DOHH2 (cell line): ENCODE results near the gene SDC4.

Source experiments
- H3F3A ChIP-seq: fragments of 200-600 bp; sonication (generic), shearing (Covaris generic); 2 replicates; pipeline ENCODE4 v1.6.0; 2016; ENCODE audit warnings: antibody characterized with exemption, mild to moderate bottlenecking; ENCODE audit not compliant: control insufficient read depth, insufficient read depth
- H3K27ac ChIP-seq: fragments of 200-600 bp; sonication (generic); 2 replicates; pipeline ENCODE4 v1.5.1; 2014; ENCODE audit warnings: low read depth, mild to moderate bottlenecking, low read length, moderate library complexity
- H3K27me3 ChIP-seq: fragments of 200-600 bp; sonication (generic); 2 replicates; pipeline ENCODE4 v1.6.1; 2014; ENCODE audit warnings: mild to moderate bottlenecking, low read length, mixed read lengths; ENCODE audit not compliant: control insufficient read depth
- H3K36me3 ChIP-seq: fragments of 200-600 bp; sonication (generic); 2 replicates; pipeline ENCODE4 v1.6.1; 2014; ENCODE audit warnings: mild to moderate bottlenecking, low read length, moderate library complexity, mixed read lengths; ENCODE audit not compliant: control insufficient read depth
- H3K4me1 ChIP-seq: fragments of 200-600 bp; sonication (generic); 2 replicates; pipeline ENCODE4 v1.6.1; 2014; ENCODE audit warnings: mild to moderate bottlenecking, low read length, mixed read lengths; ENCODE audit not compliant: control insufficient read depth
- H3K4me2 ChIP-seq: fragments of 200-600 bp; sonication (generic); 2 replicates; pipeline ENCODE4 v1.6.0; 2014; ENCODE audit warnings: mild to moderate bottlenecking, low read length, moderate library complexity
- H3K4me3 ChIP-seq: fragments of 200-600 bp; sonication (generic); 2 replicates; pipeline ENCODE4 v1.5.1; 2014; ENCODE audit warnings: mild to moderate bottlenecking, low read length, mixed read lengths
- H3K79me2 ChIP-seq: fragments of 200-600 bp; sonication (generic); 2 replicates; pipeline ENCODE4 v1.6.1; 2014; ENCODE audit warnings: mild to moderate bottlenecking, low read length, mixed read lengths; ENCODE audit not compliant: control insufficient read depth
- H3K9me2 ChIP-seq: fragments of 200-600 bp; sonication (generic); replicated peaks from 2 replicates; pipeline ENCODE4 v1.6.1; 2014; ENCODE audit warnings: mild to moderate bottlenecking, low read length, mixed read lengths; ENCODE audit not compliant: control insufficient read depth
- H3K9me3 ChIP-seq: fragments of 200-600 bp; sonication (generic); 2 replicates; pipeline ENCODE4 v1.6.1; 2014; ENCODE audit warnings: antibody characterized with exemption, low read length, mixed read lengths; ENCODE audit not compliant: control insufficient read depth, insufficient read depth
- H4K20me1 ChIP-seq: fragments of 200-600 bp; sonication (generic); 2 replicates; pipeline ENCODE4 v1.6.0; 2014; ENCODE audit warnings: low read depth, mild to moderate bottlenecking, antibody characterized with exemption, low read length, moderate library complexity; ENCODE audit not compliant: control insufficient read depth, insufficient read depth
- EZH2phosphoT487 ChIP-seq: fragments of 200-600 bp; sonication (generic); IDR thresholded peaks from 2 replicates; pipeline ENCODE4 v1.6.1; 2017; ENCODE audit warnings: borderline replicate concordance, mild to moderate bottlenecking, antibody characterized with exemption, low read length, moderate library complexity, mixed read lengths
- TF ChIP-seq, protein P1 (sequence below): fragments of 200-600 bp; sonication (generic); IDR thresholded peaks from one replicate; pipeline ENCODE4 v1.5.1; 2014; ENCODE audit warnings: antibody characterized with exemption, mild to moderate bottlenecking, low read depth, low read length; ENCODE audit not compliant: poor library complexity, severe bottlenecking

SDC4 gene

DNA sequence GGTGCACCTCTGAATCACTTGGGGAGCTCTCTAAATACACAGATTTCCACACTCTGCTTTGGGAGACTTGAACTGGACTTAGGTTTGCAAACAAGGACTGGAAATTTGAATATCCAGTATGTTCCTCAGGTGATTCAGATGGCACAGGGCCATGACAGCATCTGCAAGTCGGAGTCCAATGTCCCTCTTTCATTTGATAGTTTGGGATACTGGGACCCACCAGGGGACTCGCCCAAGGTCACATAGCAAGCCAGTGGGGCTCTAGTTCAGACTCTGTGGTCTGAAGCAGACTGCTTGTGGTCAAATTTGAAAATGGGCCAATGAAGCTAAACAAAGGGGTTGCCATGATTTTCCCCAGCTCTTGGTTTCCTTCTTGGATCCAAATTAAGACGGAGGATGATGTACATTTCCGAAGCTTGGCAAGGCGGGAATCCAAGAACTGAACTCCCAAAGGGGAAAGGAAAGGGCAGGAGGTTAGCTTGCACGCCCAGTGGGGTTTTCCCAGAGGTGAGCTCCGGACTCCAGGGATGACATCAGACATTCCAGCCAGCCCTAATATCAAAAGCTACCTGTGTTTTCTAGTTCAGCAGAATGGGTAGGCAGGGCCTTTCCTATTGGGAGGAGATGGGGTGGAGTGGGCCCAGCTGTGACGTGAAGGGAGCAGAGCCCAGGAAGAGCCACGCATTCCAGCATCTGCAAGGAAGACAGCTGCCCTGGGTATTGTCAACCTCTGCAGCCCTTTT, 11.4 kb upstream of the SDC4 start:
- Histone ChIP-seq H3K27me3 (no peaks in the 10 kb centered on the region), H3K4me2 (no peak overlapping the region), H3F3A (peaks cover 4% of the 10 kb centered on the region), H4K20me1 (0 out of 2 replicates have a peak, but pooled peaks cover under 1% of the 10 kb centered on the region), H3K36me3 (0 out of 2 replicates have a peak, but pooled peaks cover 3% of the 10 kb centered on the region), H3K79me2 (peaks cover 11% of the 10 kb centered on the region), H3K4me1 (peaks cover 34% of the 10 kb centered on the region), H3K9me3 (no peaks in the 10 kb centered on the region), H3K9me2 (no peaks in the 10 kb centered on the region), H3K27ac (no peak overlapping the region), H3K4me3 (no peak overlapping the region)
- TF ChIP-seq, protein P1, sequence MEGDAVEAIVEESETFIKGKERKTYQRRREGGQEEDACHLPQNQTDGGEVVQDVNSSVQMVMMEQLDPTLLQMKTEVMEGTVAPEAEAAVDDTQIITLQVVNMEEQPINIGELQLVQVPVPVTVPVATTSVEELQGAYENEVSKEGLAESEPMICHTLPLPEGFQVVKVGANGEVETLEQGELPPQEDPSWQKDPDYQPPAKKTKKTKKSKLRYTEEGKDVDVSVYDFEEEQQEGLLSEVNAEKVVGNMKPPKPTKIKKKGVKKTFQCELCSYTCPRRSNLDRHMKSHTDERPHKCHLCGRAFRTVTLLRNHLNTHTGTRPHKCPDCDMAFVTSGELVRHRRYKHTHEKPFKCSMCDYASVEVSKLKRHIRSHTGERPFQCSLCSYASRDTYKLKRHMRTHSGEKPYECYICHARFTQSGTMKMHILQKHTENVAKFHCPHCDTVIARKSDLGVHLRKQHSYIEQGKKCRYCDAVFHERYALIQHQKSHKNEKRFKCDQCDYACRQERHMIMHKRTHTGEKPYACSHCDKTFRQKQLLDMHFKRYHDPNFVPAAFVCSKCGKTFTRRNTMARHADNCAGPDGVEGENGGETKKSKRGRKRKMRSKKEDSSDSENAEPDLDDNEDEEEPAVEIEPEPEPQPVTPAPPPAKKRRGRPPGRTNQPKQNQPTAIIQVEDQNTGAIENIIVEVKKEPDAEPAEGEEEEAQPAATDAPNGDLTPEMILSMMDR = no peak
- TF ChIP-seq EZH2phosphoT487 = no peak

DNA sequence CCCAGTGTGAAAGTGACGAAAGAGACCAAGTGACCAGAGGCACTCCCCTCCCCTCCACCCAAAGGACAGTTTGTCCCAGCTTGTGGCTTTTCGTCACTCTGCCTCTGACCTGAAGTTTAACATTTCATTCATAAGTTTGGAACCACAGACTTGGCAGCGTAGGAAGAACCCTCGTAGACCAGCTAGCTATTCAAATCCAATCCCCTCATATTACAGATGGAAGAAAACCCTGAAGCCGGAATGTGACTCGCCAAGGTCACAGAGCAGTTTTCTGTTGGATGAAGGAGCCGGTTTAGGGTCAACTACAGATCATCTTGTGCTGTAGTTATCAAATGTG, 10.8 kb upstream of the SDC4 start:
- Histone ChIP-seq H3K27ac (no peak overlapping the region), H3K9me2 (no peaks in the 10 kb centered on the region), H3K4me3 (no peak overlapping the region), H3K4me2 (no peak overlapping the region), H3K79me2 (peaks cover 8% of the 10 kb centered on the region), H4K20me1 (no peaks in the 10 kb centered on the region), H3K9me3 (no peaks in the 10 kb centered on the region), H3K4me1 (peaks cover 30% of the 10 kb centered on the region), H3F3A (peaks cover 3% of the 10 kb centered on the region), H3K27me3 (no peaks in the 10 kb centered on the region; the same call in 1 of the 2 replicates), H3K36me3 (0 out of 2 replicates have a peak, but pooled peaks cover 3% of the 10 kb centered on the region)
- no peak for TF ChIP-seq EZH2phosphoT487
- TF ChIP-seq, protein P1 = no peak

DNA sequence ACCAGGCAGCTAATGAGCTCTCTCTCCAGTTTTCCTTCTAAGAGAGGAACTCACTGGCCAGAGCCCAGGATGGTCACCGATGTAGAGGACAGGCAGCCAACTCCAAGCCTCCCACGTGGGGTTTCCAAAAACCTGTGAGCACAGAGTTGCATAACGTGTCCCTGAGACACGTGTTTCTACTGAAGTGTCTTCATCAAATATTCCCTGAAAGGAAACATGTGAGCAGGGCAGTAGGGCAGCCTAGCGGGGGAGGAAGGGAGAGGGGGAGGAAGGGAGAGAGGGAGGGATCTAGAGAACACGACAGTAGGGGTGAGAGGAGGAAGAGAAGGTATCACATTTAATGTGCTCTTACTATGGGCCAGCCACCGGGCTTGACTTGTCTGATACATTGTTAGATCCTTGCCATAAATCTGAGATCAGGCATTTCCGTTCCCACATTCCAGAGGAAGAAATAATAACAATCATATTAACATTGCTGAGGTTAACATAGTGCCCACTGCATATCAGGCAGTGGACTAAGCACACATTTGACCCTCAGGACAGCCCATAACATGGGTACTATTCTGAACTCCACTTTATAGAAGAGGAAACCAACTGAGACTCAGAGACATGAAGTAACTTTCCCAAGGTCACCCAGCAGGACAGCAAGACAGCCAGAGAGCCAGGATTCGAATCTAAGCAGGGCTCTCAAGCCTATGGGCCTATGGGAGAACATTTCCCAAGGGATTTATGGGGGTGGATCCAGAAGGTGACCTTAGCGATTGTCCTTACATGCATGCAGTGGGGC, 10.3 kb upstream of the SDC4 start:
- TF ChIP-seq EZH2phosphoT487 = no peak
- TF ChIP-seq, protein P1 = no peak
- H3K79me2 ChIP-seq = peaks cover 3% of the 10 kb centered on the region
- no peak overlapping the region for H3K4me2 ChIP-seq
- H3K9me2 ChIP-seq = no peaks in the 10 kb centered on the region
- peaks cover 24% of the 10 kb centered on the region for H3K4me1 ChIP-seq
- H3K9me3 ChIP-seq = no peaks in the 10 kb centered on the region
- peaks cover 5% of the 10 kb centered on the region; the same call in 1 of the 2 replicates for H3K27me3 ChIP-seq
- H4K20me1 ChIP-seq = no peaks in the 10 kb centered on the region
- no peaks in the 10 kb centered on the region for H3F3A ChIP-seq
- no peak overlapping the region for H3K4me3 ChIP-seq
- H3K36me3 ChIP-seq = 0 out of 2 replicates have a peak, but pooled peaks cover under 1% of the 10 kb centered on the region
- no peak overlapping the region for H3K27ac ChIP-seq
